HG02938 (cell line): Measurements from ENCODE around the gene ZNF385A.
A peak's percentile ranks its signal among the peaks of the same experiment; 100 is the strongest.

Experiments used
- ATAC-seq: cut with Tn5 transposase; IDR thresholded peaks from one replicate; pipeline ENCODE4 v1.9.1; 2021; ENCODE audit warnings: mild to moderate bottlenecking, moderate library complexity; ENCODE audit not compliant: unreplicated experiment

The ZNF385A gene

GRCh38 chr12:54393743-54394142, 9.2 kb upstream of the ZNF385A start:
- ATAC-seq = no peak

GRCh38 chr12:54393207-54393609, 8.7 kb upstream of the ZNF385A start:
- no peak for ATAC-seq

- ATAC-seq = no peak
These were observed 8.1 kb upstream of the ZNF385A start for GRCh38 chr12:54392485-54393206.

- no peak for ATAC-seq
These were observed 6.4 kb upstream of the ZNF385A start for GRCh38 chr12:54390668-54391551.

GRCh38 chr12:54390176-54390667, 5.7 kb upstream of the ZNF385A start:
- no peak for ATAC-seq

GRCh38 chr12:54389607-54390175, 5.2 kb upstream of the ZNF385A start:
- ATAC-seq = no peak

GRCh38 chr12:54389134-54389508, 4.6 kb upstream of the ZNF385A start:
- ATAC-seq = no peak

- ATAC-seq = no peak
These were observed 4.0 kb upstream of the ZNF385A start for GRCh38 chr12:54388237-54389133.

GRCh38 chr12:54387114-54387467, 2.6 kb upstream of the ZNF385A start:
- no peak for ATAC-seq

GRCh38 chr12:54386403-54387113, 2.0 kb upstream of the ZNF385A start:
- no peak for ATAC-seq

GRCh38 chr12:54385251-54385914, 850 bp upstream of the ZNF385A start:
- no peak for ATAC-seq

- ATAC-seq = no peak
These were observed 1.4 kb downstream of the ZNF385A start for GRCh38 chr12:54383041-54383609.

- no peak for ATAC-seq
These were observed 3.4 kb downstream of the ZNF385A start for GRCh38 chr12:54381136-54381535.

GRCh38 chr12:54379398-54380201, 4.9 kb downstream of the ZNF385A start:
- ATAC-seq = peak; percentile 71

- ATAC-seq = no peak
These were observed 5.6 kb downstream of the ZNF385A start for GRCh38 chr12:54378796-54379397.

GRCh38 chr12:54377797-54378515, 6.6 kb downstream of the ZNF385A start:
- no peak for ATAC-seq

- ATAC-seq = no peak
These were observed 7.5 kb downstream of the ZNF385A start for GRCh38 chr12:54377007-54377406.
